DND-41 (cell line): ENCODE results near the gene P2RY2.

Experiments
- CTCF ChIP-seq: IDR thresholded peaks from 2 replicates; pipeline ENCODE4 v1.5.1; 2012; ENCODE audit warnings: borderline replicate concordance, low read length, moderate library complexity, mild to moderate bottlenecking; ENCODE audit not compliant: poor library complexity, severe bottlenecking; ENCODE audit errors: extremely low read depth
- EZH2 ChIP-seq: IDR thresholded peaks from 3 replicates; pipeline ENCODE4 v1.6.1; 2012; ENCODE audit warnings: borderline replicate concordance, low read depth, mild to moderate bottlenecking, moderate library complexity, low read length, inconsistent platforms; ENCODE audit not compliant: severe bottlenecking

- no peak for TF ChIP-seq CTCF
- TF ChIP-seq EZH2: no peak
Observed at GRCh38 chr11:73192272-73192671, 25.8 kb upstream of the P2RY2 start.
